HG03095 (cell line): ENCODE data around the gene PCDHA9.
"Not testable (repeated sequence)": the region's sequence is repeated elsewhere in the genome, so short reads cannot be mapped to it uniquely, and the experiment has no call there.

Source experiments
- ATAC-seq: cut with Tn5 transposase; IDR thresholded peaks from one replicate; pipeline ENCODE4 v1.9.1; 2021; ENCODE audit warnings: moderate library complexity; ENCODE audit not compliant: unreplicated experiment

PCDHA9 gene

GRCh38 chr5:140833993-140834392 is 14.2 kb upstream of the PCDHA9 start, which contains the start of gene PCDHA7:
Gene PCDHA7 (plus strand): TSS chr5:140834269. CDS start chr5:140834384, 115 bp downstream.
- ATAC-seq, result no peak

DNA sequence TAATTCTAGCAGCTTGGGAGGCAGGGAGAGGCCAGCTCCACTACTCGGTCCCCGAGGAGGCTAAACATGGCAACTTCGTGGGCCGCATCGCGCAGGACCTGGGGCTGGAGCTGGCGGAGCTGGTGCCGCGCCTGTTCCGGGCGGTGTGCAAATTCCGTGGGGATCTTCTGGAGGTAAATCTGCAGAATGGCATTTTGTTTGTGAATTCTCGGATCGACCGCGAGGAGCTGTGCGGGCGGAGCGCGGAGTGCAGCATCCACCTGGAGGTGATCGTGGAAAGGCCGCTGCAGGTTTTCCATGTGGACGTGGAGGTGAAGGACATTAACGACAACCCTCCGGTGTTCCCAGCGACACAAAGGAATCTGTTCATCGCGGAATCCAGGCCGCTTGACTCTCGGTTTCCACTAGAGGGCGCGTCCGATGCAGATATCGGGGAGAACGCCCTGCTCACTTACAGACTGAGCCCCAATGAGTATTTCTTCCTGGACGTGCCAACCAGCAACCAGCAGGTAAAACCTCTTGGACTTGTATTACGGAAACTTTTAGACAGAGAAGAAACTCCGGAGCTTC is 13.7 kb upstream of the PCDHA9 start:
- ATAC-seq, result not testable (repeated sequence)

DNA sequence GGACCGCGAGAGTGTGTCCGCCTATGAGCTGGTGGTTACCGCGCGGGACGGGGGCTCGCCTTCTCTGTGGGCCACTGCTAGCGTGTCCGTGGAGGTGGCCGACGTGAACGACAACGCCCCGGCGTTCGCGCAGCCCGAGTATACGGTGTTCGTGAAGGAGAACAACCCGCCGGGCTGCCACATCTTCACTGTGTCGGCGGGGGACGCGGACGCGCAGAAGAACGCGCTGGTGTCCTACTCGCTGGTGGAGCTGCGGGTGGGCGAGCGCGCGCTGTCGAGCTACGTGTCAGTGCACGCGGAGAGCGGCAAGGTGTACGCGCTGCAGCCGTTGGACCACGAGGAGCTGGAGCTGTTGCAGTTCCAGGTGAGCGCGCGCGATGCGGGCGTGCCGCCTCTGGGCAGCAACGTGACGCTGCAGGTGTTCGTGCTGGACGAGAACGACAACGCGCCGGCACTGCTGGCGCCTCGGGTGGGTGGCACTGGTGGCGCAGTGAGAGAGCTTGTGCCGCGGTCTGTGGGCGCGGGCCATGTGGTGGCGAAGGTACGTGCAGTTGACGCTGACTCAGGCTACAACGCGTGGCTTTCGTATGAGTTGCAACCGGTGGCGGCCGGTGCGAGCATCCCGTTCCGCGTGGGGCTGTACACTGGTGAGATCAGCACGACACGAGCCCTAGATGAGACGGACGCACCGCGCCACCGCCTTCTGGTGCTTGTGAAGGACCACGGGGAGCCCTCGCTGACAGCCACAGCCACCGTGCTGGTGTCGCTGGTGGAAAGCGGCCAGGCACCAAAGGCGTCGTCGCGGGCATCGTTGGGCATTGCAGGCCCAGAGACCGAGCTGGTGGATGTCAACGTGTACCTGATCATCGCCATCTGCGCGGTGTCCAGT is 12.3 kb upstream of the PCDHA9 start:
- no peak for ATAC-seq

GRCh38 chr5:140840978-140841962 is 6.9 kb upstream of the PCDHA9 start, which contains the start of gene PCDHA8:
Gene PCDHA8 (plus strand): TSS chr5:140841187. CDS start chr5:140841322, 135 bp downstream.
- no peak for ATAC-seq

DNA sequence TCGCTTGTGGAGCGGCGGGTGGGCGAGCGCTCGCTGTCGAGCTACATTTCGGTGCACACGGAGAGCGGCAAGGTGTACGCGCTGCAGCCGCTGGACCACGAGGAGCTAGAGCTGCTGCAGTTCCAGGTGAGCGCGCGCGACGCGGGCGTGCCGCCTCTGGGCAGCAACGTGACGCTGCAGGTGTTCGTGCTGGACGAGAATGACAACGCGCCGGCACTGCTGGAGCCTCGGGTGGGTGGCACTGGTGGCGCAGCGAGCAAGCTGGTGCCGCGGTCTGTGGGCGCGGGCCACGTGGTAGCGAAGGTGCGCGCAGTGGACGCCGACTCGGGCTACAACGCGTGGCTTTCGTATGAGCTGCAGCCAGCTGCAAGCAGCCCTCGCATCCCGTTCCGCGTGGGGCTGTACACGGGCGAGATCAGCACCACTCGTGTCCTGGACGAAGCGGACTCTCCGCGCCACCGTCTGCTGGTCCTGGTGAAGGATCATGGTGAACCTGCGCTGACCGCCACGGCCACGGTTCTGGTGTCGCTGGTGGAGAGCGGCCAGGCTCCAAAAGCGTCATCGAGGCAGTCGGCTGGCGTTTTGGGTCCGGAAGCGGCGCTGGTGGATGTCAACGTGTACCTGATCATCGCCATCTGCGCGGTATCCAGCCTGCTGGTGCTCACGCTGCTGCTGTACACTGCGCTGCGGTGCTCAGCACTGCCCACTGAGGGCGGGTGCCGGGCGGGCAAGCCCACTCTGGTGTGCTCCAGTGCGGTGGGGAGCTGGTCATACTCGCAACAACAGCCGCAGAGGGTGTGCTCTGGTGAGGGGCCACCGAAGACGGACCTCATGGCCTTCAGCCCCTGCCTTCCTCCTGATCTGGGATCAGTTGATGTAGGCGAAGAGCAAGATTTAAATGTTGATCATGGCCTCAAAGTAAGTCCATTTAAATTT is 5.1 kb upstream of the PCDHA9 start:
- ATAC-seq, result no peak

DNA sequence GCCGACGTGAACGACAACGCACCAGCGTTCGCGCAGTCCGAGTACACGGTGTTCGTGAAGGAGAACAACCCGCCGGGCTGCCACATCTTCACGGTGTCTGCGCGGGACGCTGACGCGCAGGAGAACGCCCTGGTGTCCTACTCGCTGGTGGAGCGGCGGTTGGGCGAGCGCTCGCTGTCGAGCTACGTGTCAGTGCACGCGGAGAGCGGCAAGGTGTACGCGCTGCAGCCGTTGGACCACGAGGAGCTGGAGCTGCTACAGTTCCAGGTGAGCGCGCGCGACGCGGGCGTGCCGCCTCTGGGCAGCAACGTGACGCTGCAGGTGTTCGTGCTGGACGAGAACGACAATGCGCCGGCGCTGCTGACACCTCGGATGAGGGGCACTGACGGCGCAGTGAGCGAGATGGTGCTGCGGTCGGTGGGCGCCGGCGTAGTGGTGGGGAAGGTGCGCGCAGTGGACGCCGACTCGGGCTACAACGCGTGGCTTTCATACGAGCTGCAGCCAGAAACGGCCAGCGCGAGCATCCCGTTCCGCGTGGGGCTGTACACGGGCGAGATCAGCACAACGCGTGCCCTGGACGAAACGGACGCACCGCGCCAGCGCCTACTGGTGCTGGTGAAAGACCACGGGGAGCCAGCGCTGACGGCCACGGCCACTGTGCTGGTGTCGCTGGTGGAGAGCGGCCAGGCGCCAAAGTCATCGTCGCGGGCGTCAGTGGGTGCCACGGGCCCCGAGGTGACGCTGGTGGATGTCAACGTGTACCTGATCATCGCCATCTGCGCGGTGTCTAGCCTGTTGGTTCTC is 1.9 kb downstream of the PCDHA9 start:
- ATAC-seq, result not testable (repeated sequence)

- no peak for ATAC-seq
Measured at GRCh38 chr5:140855772-140856674, 7.8 kb downstream of the PCDHA9 start, which contains the start of gene PCDHA10. Gene PCDHA10 (plus strand): TSS chr5:140855897. CDS start chr5:140856049, 152 bp downstream.

DNA sequence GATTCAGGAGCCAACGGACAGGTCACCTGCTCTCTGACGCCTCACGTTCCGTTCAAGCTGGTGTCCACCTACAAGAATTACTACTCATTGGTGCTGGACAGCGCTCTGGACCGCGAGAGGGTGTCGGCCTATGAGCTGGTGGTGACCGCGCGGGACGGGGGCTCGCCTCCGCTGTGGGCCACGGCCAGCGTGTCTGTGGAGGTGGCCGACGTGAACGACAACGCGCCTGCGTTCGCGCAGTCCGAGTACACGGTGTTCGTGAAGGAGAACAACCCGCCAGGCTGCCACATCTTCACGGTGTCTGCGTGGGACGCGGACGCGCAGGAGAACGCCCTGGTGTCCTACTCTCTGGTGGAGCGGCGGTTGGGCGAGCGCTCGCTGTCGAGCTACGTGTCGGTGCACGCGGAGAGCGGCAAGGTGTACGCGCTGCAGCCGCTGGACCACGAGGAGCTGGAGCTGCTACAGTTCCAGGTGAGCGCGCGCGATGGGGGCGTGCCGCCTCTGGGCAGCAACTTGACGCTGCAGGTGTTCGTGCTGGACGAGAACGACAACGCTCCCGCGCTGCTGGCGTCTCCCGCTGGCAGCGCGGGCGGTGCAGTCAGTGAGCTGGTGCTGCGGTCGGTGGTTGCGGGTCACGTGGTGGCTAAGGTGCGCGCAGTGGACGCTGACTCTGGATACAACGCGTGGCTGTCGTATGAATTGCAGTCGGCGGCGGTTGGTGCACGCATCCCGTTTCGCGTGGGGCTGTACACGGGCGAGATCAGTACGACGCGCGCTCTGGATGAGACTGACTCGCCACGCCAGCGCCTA is 9.2 kb downstream of the PCDHA9 start:
- no peak for ATAC-seq

GRCh38 chr5:140857987-140858240 is 9.7 kb downstream of the PCDHA9 start:
- no peak for ATAC-seq

- ATAC-seq, result no peak
Measured at GRCh38 chr5:140862441-140863295, 14.5 kb downstream of the PCDHA9 start.

- ATAC-seq, result no peak
Measured at GRCh38 chr5:140868721-140869554, 20.8 kb downstream of the PCDHA9 start, which contains the start of gene PCDHA11. Gene PCDHA11 (plus strand): TSS chr5:140868957. CDS start chr5:140869104, 147 bp downstream.

- no peak for ATAC-seq
Measured at GRCh38 chr5:140869555-140869886, 21.3 kb downstream of the PCDHA9 start.

GRCh38 chr5:140870221-140871201 is 22.3 kb downstream of the PCDHA9 start:
- ATAC-seq, result no peak
